Breast epithelium (tissue), 4 donors: Measurements from ENCODE around the gene SLC41A3. TPM values are rescaled to one million over a fixed set of nuclear protein-coding genes. Genes with fewer than 3 reads are reported as not detected.

Experiments
- DNase-seq, 2 donors: peaks; one replicate each; pipeline ENCODE4 v3.0.0-alpha.2; 2019; ENCODE audit warnings: low spot score in 2 of 2
- H3K27ac ChIP-seq, 2 donors: fragments of 200-600 bp; sonication (generic) in 1 of 2; one replicate each; pipeline ENCODE4 v1.5.1; 2016 to 2019; ENCODE audit warnings: mild to moderate bottlenecking in 1 of 2
- H3K27me3 ChIP-seq, 2 donors: fragments of 200-600 bp; sonication (generic) in 1 of 2; one replicate each; pipeline versions ENCODE4 v1.5.1 to v1.6.0; 2017 to 2019; ENCODE audit warnings: control low read depth in 1 of 2, mild to moderate bottlenecking in 1 of 2
- H3K36me3 ChIP-seq: fragments of 200-600 bp; one replicate; pipeline ENCODE4 v1.5.1; 2019
- H3K4me1 ChIP-seq, 2 donors: fragments of 200-600 bp; sonication (generic); one replicate each; pipeline ENCODE4 v1.5.1; 2016 to 2019; ENCODE audit warnings: control low read depth in 1 of 2
- H3K4me3 ChIP-seq, 3 donors: fragments of 200-600 bp; sonication (generic); 1 replicate in 2 of 3; 2 replicates in 1 of 3; pipeline ENCODE4 v1.5.1; 2016 to 2019; ENCODE audit warnings: mild to moderate bottlenecking in 3 of 3, moderate library complexity in 2 of 3
- H3K9me3 ChIP-seq, 2 donors: fragments of 200-600 bp; sonication (generic) in 1 of 2; one replicate each; pipeline ENCODE4 v1.5.1; 2016 to 2019; ENCODE audit warnings: control low read depth in 1 of 2
- POLR2A ChIP-seq: fragments of 450-650 bp; IDR thresholded peaks from one replicate; pipeline ENCODE4 v1.6.1; 2016; ENCODE audit warnings: antibody characterized with exemption, mild to moderate bottlenecking, moderate library complexity
- POLR2AphosphoS5 ChIP-seq, 3 donors: sonication (generic); formaldehyde crosslinking; IDR thresholded peaks; one replicate each; pipeline ENCODE4 v1.6.1; 2017; ENCODE audit warnings: antibody characterized with exemption in 3 of 3
- intact Hi-C: fragments of 100-400 bp; cut with DNase I; formaldehyde crosslinking; loops from one replicate; pipeline ENCODE4 v1.15.1; 2023; ENCODE audit warnings: low total_unique reads
- total RNA-seq, 3 donors: library from RNA; depleted of rRNA; stranded (reverse); fragments of >200 nt; gene quantifications; one replicate each; pipeline ENCODE4 v1.1.0, GENCODE V29; 2016
- TF ChIP-seq, protein P1 (sequence below), 3 donors: fragments of 450-650 bp; IDR thresholded peaks; one replicate each; pipeline ENCODE4 v1.5.1; 2016 to 2017; ENCODE audit warnings: antibody characterized with exemption in 3 of 3, mild to moderate bottlenecking in 3 of 3, moderate library complexity in 3 of 3

SLC41A3 gene
- total RNA-seq, 3 donors from 2014 or later: 42.6 to 53.7 (median 50.1) TPM

DNA sequence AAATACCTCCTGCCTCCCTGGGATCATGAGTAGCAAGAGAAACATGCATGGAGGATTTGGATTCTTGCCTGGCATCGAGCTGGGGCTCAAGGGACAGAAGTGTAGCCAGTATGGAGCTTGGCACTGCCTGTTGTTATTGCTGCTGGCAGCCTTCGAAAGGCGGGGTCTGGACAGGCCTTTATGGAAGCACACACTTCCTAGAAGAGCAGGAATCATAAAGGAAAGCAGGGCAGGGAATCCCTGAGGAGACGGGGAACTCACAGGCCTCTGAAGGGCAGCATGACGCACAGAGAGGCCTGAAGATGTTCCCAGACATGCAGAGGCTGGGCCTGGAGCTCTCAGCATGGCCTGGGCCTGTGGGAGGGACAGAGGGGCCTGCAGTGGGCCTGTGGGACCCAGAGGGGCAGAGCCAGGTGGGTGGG, 18.6 kb upstream of the SLC41A3 start:
- intact Hi-C loops: no loop called here
- Histone ChIP-seq H3K27ac (peak overlapping the region; percentile 64 to 66), H3K4me3 (no peak overlapping the region), H3K36me3 (no peaks in the 10 kb centered on the region), H3K27me3 (no peaks in the 10 kb centered on the region), H3K4me1 (peaks cover 0 to 10% of the 10 kb centered on the region in 2 donors), H3K9me3 (no peaks in the 10 kb centered on the region)
- TF ChIP-seq, protein P1, sequence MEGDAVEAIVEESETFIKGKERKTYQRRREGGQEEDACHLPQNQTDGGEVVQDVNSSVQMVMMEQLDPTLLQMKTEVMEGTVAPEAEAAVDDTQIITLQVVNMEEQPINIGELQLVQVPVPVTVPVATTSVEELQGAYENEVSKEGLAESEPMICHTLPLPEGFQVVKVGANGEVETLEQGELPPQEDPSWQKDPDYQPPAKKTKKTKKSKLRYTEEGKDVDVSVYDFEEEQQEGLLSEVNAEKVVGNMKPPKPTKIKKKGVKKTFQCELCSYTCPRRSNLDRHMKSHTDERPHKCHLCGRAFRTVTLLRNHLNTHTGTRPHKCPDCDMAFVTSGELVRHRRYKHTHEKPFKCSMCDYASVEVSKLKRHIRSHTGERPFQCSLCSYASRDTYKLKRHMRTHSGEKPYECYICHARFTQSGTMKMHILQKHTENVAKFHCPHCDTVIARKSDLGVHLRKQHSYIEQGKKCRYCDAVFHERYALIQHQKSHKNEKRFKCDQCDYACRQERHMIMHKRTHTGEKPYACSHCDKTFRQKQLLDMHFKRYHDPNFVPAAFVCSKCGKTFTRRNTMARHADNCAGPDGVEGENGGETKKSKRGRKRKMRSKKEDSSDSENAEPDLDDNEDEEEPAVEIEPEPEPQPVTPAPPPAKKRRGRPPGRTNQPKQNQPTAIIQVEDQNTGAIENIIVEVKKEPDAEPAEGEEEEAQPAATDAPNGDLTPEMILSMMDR (IDR thresholded peaks at IDR 0.05): no peak
- no peak for TF ChIP-seq POLR2AphosphoS5 (IDR thresholded peaks at IDR 0.05)
- DNase-seq: peak in 1 of 2 donors; percentile 25

DNA sequence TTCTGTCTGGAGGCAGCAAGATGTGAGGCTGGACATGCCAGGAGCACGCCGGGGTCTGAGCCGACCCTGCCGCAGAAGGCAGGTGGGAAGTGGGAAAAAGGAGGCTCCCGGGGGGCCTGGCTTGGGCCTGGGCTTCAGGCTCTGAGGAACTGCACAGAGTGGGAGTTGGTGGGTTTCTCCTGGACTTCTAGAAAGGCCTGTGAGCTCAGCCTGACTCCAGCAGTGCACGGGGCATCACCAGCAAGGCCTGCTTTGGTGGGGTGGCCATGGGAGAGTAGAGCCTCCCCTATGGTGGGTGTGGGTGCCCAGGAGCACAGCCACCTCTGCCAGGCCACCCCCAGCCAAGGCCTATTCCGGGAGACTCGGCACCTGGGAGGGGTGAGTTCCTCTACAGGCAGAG, 18.1 kb upstream of the SLC41A3 start:
- peak in 1 of 2 donors; percentile 43 for DNase-seq
- Histone ChIP-seq H3K9me3 (peaks cover 0 to under 1% of the 10 kb centered on the region in 2 donors), H3K27me3 (no peaks in the 10 kb centered on the region), H3K27ac (peak overlapping the region; percentile 5 to 66), H3K4me3 (no peak overlapping the region), H3K4me1 (peaks cover 0 to 10% of the 10 kb centered on the region in 2 donors), H3K36me3 (no peaks in the 10 kb centered on the region)
- TF ChIP-seq, protein P1 (IDR thresholded peaks at IDR 0.05): no peak
- TF ChIP-seq POLR2A: no peak
- no peak for TF ChIP-seq POLR2AphosphoS5 (IDR thresholded peaks at IDR 0.05)
- intact Hi-C loops: no loop called here

DNA sequence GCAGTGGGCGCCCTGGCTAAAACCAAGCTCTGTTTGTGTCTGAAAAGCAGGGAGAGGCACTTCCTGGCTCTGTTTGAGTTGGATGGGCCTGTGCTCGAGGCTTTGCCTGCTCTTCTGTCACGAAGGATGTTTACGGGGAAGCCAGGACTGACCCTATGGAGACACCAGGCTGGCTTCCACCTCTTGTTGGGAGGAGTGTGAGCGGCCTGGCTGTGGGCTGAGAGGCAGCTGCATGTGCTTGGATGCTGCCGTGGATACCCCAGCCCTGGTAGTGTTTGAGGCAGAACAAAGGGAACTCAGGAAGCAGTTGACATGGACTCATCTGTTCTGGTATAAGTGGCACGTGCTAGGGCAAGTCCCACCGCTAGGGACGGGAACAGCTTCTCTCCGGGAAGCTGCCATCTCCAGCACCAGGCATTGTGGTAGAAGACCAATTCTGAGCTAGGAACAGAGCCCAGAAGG, 17.6 kb upstream of the SLC41A3 start:
- H3K27me3 ChIP-seq: no peaks in the 10 kb centered on the region
- peaks cover 4 to 6% of the 10 kb centered on the region in 2 donors for H3K9me3 ChIP-seq
- no peak overlapping the region for H3K4me3 ChIP-seq
- peak in 1 of 2 donors; percentile 33 for DNase-seq
- peaks cover 0 to 10% of the 10 kb centered on the region in 2 donors for H3K4me1 ChIP-seq
- intact Hi-C loops: no loop called here
- H3K27ac ChIP-seq: peak overlapping the region; percentile 5 to 66
- TF ChIP-seq POLR2A: no peak
- TF ChIP-seq POLR2AphosphoS5 (IDR thresholded peaks at IDR 0.05): no peak
- TF ChIP-seq, protein P1 (IDR thresholded peaks at IDR 0.05): no peak
- H3K36me3 ChIP-seq: no peaks in the 10 kb centered on the region

DNA sequence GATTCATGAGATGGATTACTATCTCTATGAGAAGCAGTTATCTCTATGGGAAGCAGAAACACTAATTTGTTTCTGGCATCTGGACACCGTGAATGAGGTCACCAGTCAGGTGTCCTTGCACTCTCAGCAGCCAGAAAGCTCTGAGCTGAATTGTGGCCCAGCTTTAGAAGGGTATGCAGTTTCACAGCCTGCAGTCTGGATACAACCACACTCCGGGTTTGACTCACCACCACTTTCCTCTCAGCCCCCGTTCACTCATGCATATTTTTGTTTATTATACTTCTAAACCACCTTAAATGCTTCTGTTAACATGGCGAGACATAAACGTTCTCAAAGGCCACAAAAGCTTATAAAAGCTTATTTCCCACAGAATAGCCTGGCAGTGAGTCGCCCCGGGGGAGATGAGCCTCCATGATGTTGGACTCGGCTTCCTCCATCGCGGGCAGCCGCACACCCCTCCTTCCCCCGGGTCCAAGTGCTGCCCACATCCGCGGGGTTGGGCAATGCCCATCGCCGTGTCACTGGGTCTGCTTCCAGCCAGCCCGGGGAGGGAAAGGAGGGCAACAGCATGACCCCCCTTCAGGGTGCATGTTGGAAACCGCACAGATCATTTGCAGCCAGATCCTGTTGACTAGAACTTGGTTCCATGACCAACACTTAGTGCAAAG, 16.8 kb upstream of the SLC41A3 start:
- intact Hi-C loops: no loop called here
- DNase-seq: peak in 1 of 2 donors; percentile 49
- peaks cover 9 to 13% of the 10 kb centered on the region in 2 donors for H3K9me3 ChIP-seq
- H3K4me1 ChIP-seq: peaks cover 0 to 10% of the 10 kb centered on the region in 2 donors
- peak overlapping the region in 1 of 2 donors; percentile 44 for H3K27ac ChIP-seq
- H3K27me3 ChIP-seq: no peaks in the 10 kb centered on the region
- H3K36me3 ChIP-seq: no peaks in the 10 kb centered on the region
- no peak for TF ChIP-seq POLR2A
- no peak for TF ChIP-seq POLR2AphosphoS5 (IDR thresholded peaks at IDR 0.05)
- TF ChIP-seq, protein P1 (IDR thresholded peaks at IDR 0.05): no peak
- H3K4me3 ChIP-seq: no peak overlapping the region

DNA sequence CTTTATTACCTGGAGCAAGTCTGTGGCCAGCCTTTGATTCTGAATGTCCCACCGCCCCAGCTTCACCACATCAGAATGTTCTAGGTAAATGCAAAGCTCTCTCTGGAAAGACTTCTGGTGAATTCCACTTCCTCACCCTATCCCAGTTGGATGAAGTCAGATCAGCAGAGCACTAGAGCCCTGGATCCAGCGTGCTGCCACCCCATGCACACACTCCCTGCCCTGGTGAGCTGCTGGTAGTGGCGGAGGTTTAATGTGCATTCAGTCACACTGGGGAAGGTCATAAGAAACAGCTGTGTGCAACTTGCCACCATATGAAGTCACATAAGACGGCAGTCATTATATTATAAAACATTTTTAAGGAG, 16.3 kb upstream of the SLC41A3 start:
- H3K27me3 ChIP-seq: no peaks in the 10 kb centered on the region
- H3K36me3 ChIP-seq: no peaks in the 10 kb centered on the region
- H3K4me3 ChIP-seq: no peak overlapping the region
- H3K9me3 ChIP-seq: peaks cover 9 to 15% of the 10 kb centered on the region in 2 donors
- H3K27ac ChIP-seq: no peak overlapping the region
- no peak for TF ChIP-seq POLR2AphosphoS5 (IDR thresholded peaks at IDR 0.05)
- TF ChIP-seq, protein P1 (IDR thresholded peaks at IDR 0.05): no peak
- TF ChIP-seq POLR2A: no peak
- intact Hi-C loops: no loop called here
- no peak for DNase-seq
- peaks cover 0 to 10% of the 10 kb centered on the region in 2 donors for H3K4me1 ChIP-seq
